Measurements from ENCODE around the gene CEMIP2.

CEMIP2 gene

GRCh38 chr9:71744754-71745521 is 23.4 kb downstream of the CEMIP2 start:
- H3K79me2 ChIP-seq (ENCODE audit: insufficient read depth, low read length) = no peaks in the 10 kb centered on the region
- H3K9me2 ChIP-seq (replicated peaks; ENCODE audit: insufficient read depth, low read length) = no peaks in the 10 kb centered on the region
- no peaks in the 10 kb centered on the region for H3K36me3 ChIP-seq (ENCODE audit: low read length)
- H3K27me3 ChIP-seq (ENCODE audit: low read length) = no peaks in the 10 kb centered on the region
- H4K20me1 ChIP-seq (ENCODE audit: low read depth, low read length) = no peaks in the 10 kb centered on the region
- H3K27ac ChIP-seq (ENCODE audit: low read depth, low read length) = no peak overlapping the region
- no peak overlapping the region for H2AFZ ChIP-seq (ENCODE audit: low read depth, low read length, severe bottlenecking)
- H3K9ac ChIP-seq (ENCODE audit: low read length) = no peak overlapping the region
- no peaks in the 10 kb centered on the region for H3F3A ChIP-seq (ENCODE audit: insufficient read depth)
- H3K9me3 ChIP-seq (ENCODE audit: insufficient read depth, low read length) = no peaks in the 10 kb centered on the region
- no peak overlapping the region for H3K4me2 ChIP-seq (ENCODE audit: low read depth, low read length, poor library complexity, severe bottlenecking)
- H3K4me3 ChIP-seq (ENCODE audit: insufficient read depth, low read length, poor library complexity, severe bottlenecking) = no peak overlapping the region
- no peak for TF ChIP-seq EZH2phosphoT487 (conservative IDR thresholded peaks at IDR 0.05; ENCODE audit: low read length)
- no peak for TF ChIP-seq CTCF (IDR thresholded peaks at IDR 0.05; ENCODE audit: insufficient read depth, low read length, poor library complexity, severe bottlenecking)

- H3K9ac ChIP-seq (ENCODE audit: low read length) = no peak overlapping the region
- no peak overlapping the region for H3K4me2 ChIP-seq (ENCODE audit: low read depth, low read length, poor library complexity, severe bottlenecking)
- H3K27ac ChIP-seq (ENCODE audit: low read depth, low read length) = no peak overlapping the region
- H4K20me1 ChIP-seq (ENCODE audit: low read depth, low read length) = no peaks in the 10 kb centered on the region
- TF ChIP-seq EZH2phosphoT487 (conservative IDR thresholded peaks at IDR 0.05; ENCODE audit: low read length) (no peak), CTCF (IDR thresholded peaks at IDR 0.05; ENCODE audit: insufficient read depth, low read length, poor library complexity, severe bottlenecking) (no peak)
- no peaks in the 10 kb centered on the region for H3K9me2 ChIP-seq (replicated peaks; ENCODE audit: insufficient read depth, low read length)
- H3K36me3 ChIP-seq (ENCODE audit: low read length) = no peaks in the 10 kb centered on the region
- no peaks in the 10 kb centered on the region for H3K79me2 ChIP-seq (ENCODE audit: insufficient read depth, low read length)
- no peak overlapping the region for H2AFZ ChIP-seq (ENCODE audit: low read depth, low read length, severe bottlenecking)
- no peaks in the 10 kb centered on the region for H3K27me3 ChIP-seq (ENCODE audit: low read length)
- H3F3A ChIP-seq (ENCODE audit: insufficient read depth) = no peaks in the 10 kb centered on the region
- H3K9me3 ChIP-seq (ENCODE audit: insufficient read depth, low read length) = no peaks in the 10 kb centered on the region
- H3K4me3 ChIP-seq (ENCODE audit: insufficient read depth, low read length, poor library complexity, severe bottlenecking) = no peak overlapping the region
Observed at GRCh38 chr9:71743882-71744281, 24.4 kb downstream of the CEMIP2 start.

- no peak overlapping the region for H3K9ac ChIP-seq (ENCODE audit: low read length)
- H3K9me3 ChIP-seq (ENCODE audit: insufficient read depth, low read length) = no peaks in the 10 kb centered on the region
- no peak overlapping the region for H3K27ac ChIP-seq (ENCODE audit: low read depth, low read length)
- H3K36me3 ChIP-seq (ENCODE audit: low read length) = no peaks in the 10 kb centered on the region
- no peaks in the 10 kb centered on the region for H3K9me2 ChIP-seq (replicated peaks; ENCODE audit: insufficient read depth, low read length)
- no peak overlapping the region for H3K4me2 ChIP-seq (ENCODE audit: low read depth, low read length, poor library complexity, severe bottlenecking)
- H3K27me3 ChIP-seq (ENCODE audit: low read length) = no peaks in the 10 kb centered on the region
- H3F3A ChIP-seq (ENCODE audit: insufficient read depth) = no peaks in the 10 kb centered on the region
- H2AFZ ChIP-seq (ENCODE audit: low read depth, low read length, severe bottlenecking) = no peak overlapping the region
- H3K79me2 ChIP-seq (ENCODE audit: insufficient read depth, low read length) = no peaks in the 10 kb centered on the region
- TF ChIP-seq EZH2phosphoT487 (conservative IDR thresholded peaks at IDR 0.05; ENCODE audit: low read length) = no peak
- TF ChIP-seq CTCF (IDR thresholded peaks at IDR 0.05; ENCODE audit: insufficient read depth, low read length, poor library complexity, severe bottlenecking) = no peak
- no peaks in the 10 kb centered on the region for H4K20me1 ChIP-seq (ENCODE audit: low read depth, low read length)
- H3K4me3 ChIP-seq (ENCODE audit: insufficient read depth, low read length, poor library complexity, severe bottlenecking) = no peak overlapping the region
Observed at GRCh38 chr9:71743217-71743705, 25.1 kb downstream of the CEMIP2 start.

Measured in SU-DHL-6 (cell line).